Midbrain (tissue), 1 donor: ENCODE measurements around the gene CBLN3.

Source experiments
- DNase-seq: peaks from one replicate; lab custom pipeline; 2025; lab: John Stamatoyannopoulos, UW

Gene CBLN3

GRCh38 chr14:24439257-24439656 is 9.8 kb upstream of the CBLN3 start:
- DNase-seq, result no peak

DNA sequence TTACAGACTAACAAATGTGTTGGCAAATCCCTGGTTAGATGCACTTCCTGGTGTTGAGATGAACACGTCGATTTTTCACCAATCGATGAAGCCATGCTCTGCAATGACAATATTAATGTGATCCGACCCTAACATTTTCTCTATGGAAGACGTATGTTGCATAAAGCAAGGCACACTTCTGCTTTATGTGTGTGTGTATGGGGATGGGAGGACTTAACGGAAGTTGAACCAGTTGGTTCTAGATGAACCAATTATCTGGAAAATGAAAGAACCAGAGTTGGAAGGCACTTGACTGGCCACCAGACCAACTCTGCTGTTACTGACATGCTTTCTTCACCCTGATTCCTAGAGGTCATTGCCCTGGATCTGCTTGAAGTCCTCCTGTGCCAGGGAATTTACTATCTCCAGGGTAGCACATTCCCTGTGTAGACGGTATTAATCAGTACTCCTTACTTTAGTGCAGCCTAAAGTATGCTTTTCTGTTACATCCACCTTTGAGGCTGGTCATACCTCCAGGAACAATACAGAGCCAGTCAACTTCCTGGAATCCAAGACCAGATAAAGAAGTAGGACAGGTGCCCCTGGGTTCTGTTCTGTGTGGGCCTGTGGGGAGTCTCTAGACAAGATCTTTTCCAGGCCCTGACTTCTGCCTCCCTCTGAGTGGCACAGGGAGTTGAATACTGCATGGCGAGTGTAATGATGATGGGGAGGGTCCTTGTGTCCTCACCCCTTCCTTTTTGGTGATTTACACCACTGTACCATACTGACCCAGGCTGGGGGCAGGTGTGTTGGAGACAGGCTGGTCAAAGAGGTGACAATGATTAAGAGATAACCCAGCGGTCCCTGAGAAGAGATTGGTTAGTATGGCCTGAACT is 9.0 kb upstream of the CBLN3 start:
- no peak for DNase-seq

- DNase-seq, result no peak
Observed at GRCh38 chr14:24437736-24438067, 8.2 kb upstream of the CBLN3 start.

DNA sequence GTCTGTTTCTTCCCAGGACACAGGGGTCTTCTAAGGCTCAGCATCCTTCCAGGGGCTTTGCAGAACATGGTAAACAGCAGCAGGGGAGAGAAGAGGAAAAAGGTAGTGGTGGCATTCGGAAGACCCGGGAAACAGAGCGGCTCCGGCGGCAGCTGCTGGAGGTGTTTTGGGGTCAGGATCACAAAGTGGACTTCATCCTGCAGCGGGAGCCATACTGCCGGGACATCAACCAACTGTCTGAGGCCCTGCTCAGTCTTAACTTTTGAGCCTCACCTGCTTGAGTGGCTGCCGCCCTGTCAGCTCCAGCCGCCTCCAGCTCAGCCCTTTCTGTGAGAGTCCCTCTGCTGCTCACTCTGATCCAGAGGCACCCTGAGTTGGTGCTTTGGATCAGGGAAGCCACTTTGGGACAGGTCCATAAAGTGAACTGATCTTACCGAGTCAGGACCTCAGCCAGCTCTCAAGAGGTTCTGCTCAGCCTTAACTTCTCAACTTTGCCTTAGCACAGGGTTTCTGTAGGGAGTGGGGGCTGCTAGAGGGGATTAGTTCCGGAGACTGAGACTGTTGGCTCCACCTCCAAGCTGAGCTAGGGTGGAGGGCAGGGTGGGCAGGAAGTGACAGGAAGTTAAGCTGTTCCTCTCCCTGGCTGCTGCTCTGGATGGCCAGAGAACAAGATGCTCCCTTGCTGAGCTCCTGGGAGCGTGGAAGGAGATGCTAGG is 7.7 kb upstream of the CBLN3 start:
- no peak for DNase-seq

- DNase-seq, result peak; percentile 71
Observed at GRCh38 chr14:24436355-24437019, 7.0 kb upstream of the CBLN3 start.

GRCh38 chr14:24435998-24436354 is 6.5 kb upstream of the CBLN3 start:
- DNase-seq, result no peak

DNA sequence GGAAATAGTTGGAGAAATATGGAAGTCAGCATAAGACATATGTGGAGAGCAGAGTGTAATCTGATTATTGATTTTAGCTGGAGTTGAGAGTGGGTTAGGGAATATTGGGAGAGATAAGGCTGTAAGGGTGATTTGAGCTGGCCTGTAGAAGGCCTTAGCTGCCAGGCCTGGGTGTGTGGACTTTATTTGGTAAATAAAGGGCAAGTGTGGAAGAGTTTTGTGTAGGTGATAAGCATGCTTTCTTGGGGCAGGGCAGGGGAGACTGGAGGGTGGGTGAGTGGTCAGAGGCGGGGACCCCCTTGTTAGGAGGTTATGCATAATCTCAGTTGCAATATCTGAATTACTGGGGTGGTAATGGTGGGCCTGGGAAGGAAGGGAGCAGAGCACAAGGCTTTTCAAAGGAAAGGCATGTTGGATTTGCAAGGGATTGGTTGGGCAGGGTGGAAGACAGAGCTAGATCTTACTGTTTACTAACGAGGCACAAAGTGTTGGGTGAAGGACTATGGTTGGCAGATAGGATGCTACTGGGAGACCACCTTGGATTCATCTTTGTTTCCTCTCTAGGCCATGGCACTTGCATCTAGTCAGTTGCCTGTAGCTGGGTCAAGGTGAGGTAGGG is 5.8 kb upstream of the CBLN3 start:
- no peak for DNase-seq

DNA sequence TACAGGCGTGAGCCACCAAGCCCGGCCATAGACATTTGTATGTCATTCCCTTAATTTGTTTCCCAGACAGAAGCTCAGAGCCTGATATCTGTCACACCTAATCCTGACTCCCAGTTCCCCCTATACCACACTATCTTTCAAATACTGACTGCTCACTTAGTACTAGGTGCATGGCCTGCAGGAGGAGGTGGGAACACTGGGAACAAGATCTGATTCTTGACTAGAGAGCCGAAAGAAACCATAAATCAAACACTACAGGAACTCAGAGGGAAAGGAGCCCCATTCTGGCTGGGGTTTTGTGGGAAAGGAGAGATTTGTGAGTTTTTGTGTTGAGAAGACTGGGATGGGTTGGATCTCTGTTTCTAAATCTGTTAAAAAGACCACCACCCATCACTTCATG is 5.2 kb upstream of the CBLN3 start:
- no peak for DNase-seq

- DNase-seq, result no peak
Observed at GRCh38 chr14:24434036-24434435, 4.6 kb upstream of the CBLN3 start.

DNA sequence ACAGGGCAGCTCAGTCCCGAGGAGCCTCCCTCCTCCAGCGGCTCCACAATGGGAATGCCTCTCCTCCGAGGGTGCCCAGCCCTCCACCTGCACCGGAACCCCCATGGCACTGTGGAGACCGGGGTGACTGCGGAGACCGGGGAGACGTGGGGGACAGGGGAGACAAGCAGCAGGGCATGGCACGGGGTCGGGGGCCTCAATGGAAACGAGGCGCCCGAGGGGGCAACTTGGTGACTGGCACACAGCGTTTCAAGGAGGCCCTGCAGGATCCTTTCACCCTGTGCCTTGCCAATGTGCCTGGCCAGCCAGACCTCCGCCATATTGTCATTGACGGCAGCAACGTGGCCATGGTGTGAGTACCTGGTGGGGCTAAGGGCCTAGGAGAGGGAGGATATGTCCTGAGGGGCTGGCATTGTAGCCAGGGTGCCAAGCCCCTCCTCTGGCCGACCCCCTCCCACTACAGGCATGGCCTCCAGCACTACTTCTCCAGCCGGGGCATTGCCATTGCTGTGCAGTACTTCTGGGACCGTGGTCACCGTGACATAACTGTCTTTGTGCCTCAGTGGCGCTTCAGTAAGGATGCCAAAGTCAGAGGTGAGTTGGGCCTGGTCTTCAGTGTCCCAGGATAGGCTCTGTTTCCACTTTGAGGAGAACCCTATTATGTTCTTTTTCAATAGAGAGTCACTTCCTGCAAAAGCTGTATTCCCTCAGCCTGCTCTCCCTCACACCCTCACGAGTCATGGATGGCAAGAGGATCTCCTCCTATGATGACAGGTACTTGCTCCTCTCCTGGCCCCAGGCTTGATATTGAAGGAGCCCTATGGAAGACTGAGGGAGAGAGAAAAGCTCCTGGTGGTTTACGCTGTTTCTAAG is 3.0 kb upstream of the CBLN3 start:
- no peak for DNase-seq

DNA sequence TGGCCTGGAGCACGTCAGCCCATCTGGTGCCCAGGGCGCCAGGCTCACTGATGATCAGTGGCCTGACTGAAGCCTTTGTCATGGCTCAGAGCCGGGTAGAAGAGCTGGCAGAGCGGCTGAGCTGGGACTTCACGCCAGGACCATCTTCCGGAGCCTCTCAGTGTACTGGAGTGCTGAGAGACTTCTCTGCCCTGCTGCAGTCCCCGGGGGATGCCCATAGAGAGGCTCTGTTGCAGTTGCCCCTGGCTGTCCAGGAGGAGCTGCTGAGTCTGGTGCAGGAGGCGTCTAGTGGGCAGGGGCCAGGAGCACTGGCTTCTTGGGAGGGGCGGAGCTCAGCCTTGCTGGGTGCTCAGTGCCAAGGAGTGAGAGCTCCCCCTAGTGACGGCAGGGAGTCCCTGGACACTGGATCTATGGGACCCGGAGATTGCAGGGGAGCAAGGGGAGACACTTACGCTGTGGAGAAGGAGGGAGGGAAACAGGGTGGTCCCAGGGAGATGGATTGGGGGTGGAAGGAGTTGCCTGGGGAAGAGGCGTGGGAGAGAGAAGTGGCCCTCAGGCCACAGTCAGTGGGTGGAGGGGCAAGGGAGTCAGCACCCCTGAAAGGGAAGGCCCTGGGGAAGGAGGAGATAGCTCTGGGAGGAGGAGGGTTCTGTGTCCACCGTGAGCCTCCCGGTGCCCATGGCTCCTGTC is 2.2 kb upstream of the CBLN3 start:
- DNase-seq, result peak; percentile 73

GRCh38 chr14:24430682-24431568 is 1.5 kb upstream of the CBLN3 start:
- DNase-seq, result no peak

GRCh38 chr14:24430143-24430681 is 744 bp upstream of the CBLN3 start:
- DNase-seq, result peak; percentile 65

- DNase-seq, result no peak
Observed at GRCh38 chr14:24428628-24429394, 657 bp downstream of the CBLN3 start.

DNA sequence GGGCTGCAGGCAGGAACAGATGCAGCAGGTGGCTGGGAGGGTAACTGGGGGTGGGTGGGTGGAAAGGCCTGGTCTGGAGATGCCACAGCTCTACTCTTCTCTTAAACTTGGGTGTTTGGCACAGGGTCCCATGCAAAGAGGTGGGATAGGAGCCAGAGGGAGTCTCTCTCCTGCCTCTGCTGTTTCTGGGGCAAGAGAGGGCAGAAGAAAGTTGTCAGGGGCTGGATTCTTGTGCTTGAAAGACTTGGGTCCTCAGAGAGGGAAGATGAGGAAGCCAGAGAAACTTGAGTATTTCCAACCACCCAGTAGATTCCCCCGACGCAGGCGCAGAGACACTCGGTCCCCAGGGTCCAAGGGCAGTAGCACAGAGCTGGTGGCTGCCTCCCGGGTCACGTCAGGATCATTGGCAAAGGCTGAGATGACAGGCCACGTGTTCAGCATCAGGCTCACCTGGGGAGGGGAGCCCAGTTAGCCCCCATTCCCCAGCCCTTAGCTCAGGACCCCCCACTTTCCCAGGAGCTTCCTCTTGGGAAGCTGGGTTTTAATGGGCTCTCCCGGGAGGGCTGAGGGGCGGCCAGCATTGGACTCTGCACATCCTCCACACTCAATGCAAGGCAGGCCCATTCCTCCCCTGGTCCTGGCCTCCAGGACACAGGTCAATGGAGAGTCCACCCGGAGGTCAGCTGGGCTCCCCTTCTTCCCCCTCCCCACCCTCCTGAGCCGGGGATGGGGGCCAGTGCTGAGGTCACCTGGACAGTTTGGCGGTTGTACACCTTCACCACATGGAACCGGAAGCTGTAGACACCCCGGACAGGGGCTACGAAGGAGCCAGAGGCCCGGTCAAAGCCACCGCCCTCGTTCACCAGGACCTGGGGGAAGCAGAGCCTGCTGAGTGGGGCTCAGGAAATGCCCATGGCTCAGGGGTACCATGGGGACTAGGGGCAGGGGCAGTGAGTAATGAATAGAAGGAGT is 1.6 kb downstream of the CBLN3 start:
- DNase-seq, result no peak

DNA sequence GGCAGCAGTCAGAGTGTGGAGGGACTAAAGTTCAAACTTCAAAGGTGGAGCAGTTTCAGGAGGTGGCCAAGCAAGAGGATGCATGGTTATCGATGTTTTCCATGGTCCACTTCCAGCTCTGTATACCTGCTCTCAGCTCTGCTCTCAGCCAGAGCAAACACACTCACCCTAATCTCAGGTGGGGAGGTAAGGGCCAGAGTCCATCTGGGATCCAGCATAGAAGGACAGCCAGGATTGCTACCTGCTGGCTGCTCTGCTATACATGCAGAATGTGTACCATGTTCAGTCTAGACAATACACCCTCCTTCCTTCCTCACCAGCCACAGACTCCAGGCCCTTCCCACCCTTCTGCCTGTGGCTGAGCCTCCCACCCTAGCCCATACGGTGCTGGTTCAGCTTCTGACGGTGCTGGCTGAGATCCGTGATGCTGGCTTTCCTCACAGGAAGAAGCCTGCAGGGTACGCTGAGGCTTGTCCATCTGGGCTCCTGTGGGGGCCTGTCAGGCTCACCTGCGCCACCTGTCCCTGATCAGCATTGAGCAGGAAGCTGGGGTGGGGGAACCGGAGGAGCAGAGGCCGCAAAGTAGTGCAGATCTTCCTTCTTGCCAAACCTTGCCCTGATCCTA is 2.4 kb downstream of the CBLN3 start:
- no peak for DNase-seq
